Motor neuron (in vitro differentiated cells): ENCODE data around the gene OVCA2. TPM values are rescaled to one million over a fixed set of nuclear protein-coding genes. Genes with fewer than 3 reads are reported as not detected.
A peak's percentile ranks its signal among the peaks of the same experiment; 100 is the strongest.

Experiments
- ATAC-seq, 8 experiments: fragments of 200-7000 bp; cut with Tn5 transposase; replicated peaks in 6 of 8; 2 replicates each; pipeline ENCODE4 v1.8.0; 2021; ENCODE audit warnings: mild to moderate bottlenecking in 8 of 8, moderate library complexity in 8 of 8
- H3K27ac ChIP-seq, 2 donors: fragments of 250-450 bp; sonication (Bioruptor Pico); 2 replicates each; pipeline ENCODE4 v1.9.0; 2021; ENCODE audit warnings: antibody characterized with exemption in 2 of 2, mild to moderate bottlenecking in 2 of 2, moderate library complexity in 1 of 2
- H3K4me1 ChIP-seq, 2 donors: fragments of 250-450 bp; sonication (Bioruptor Pico); replicated peaks in 1 of 2; 2 replicates each; pipeline ENCODE4 v1.6.1; 2021; ENCODE audit warnings: antibody characterized with exemption in 2 of 2, mild to moderate bottlenecking in 2 of 2, moderate library complexity in 1 of 2
- H3K4me3 ChIP-seq, 5 donors: fragments of 250-450 bp; sonication (Bioruptor Pico); 2 replicates each; pipeline ENCODE4 v1.9.0; 2021; ENCODE audit warnings: antibody characterized with exemption in 5 of 5, mild to moderate bottlenecking in 5 of 5, moderate library complexity in 4 of 5
- WGBS, 10 experiments: fragments of 450-650 bp; shearing (Covaris generic); methylation state at CpG; one replicate each; pipeline ENCODE4 v1.0.0; 2022; 5-methylcytosine and 5-hydroxymethylcytosine counted together
- in situ Hi-C, 9 experiments: fragments of 400-800 bp; cut with MboI; loops; one replicate each; pipeline ENCODE4 v1.15.0; 2021; ENCODE audit warnings: low sequenced_read_pairs in 9 of 9, low pct_unique_long_range_greater_than_20kb in 2 of 9; ENCODE audit not compliant: unreplicated experiment in 9 of 9
- total RNA-seq, 8 experiments: library from RNA; unstranded; fragments of 300-600 nt; gene quantifications; 2 replicates each; pipeline versions ENCODE4 v1.2.3 to v1.2.4, GENCODE V29; 2022

Gene OVCA2
- total RNA-seq, 8 experiments from 2014 or later, result 10.1 to 28.5 (median 20.2) TPM

GRCh38 chr17:2018716-2019510 lies 22.9 kb upstream of the OVCA2 start:
- Histone ChIP-seq H3K27ac (no peak overlapping the region), H3K4me1 (peaks cover 49 to 58% of the 10 kb centered on the region in 2 donors), H3K4me3 (no peak overlapping the region)
- 20 to 100% (median 77%) methylated on average over 1 to 20 of the region's 24 CpGs; no CpG with 5 or more reads in 2 of the 10 experiments for WGBS, 10 experiments
- peak in 4 of 8 experiments; percentile 3 to 11 (median 7) for ATAC-seq
- in situ Hi-C loops, result no loop called here

GRCh38 chr17:2019723-2020122 lies 22.1 kb upstream of the OVCA2 start:
- 72 to 100% (median 89%) methylated on average over 2 to 7 of the region's 8 CpGs; no CpG with 5 or more reads in 4 of the 10 experiments for WGBS, 10 experiments
- in situ Hi-C loops, result loop anchor here in 5 of 9 experiments (10.0 kb wide), 2 partner anchors 105 to 115 kb away; no protein-coding TSS in a partner anchor
- H3K27ac ChIP-seq, result no peak overlapping the region
- no peak for ATAC-seq
- no peak overlapping the region for H3K4me3 ChIP-seq
- peaks cover 49 to 58% of the 10 kb centered on the region in 2 donors for H3K4me1 ChIP-seq

DNA sequence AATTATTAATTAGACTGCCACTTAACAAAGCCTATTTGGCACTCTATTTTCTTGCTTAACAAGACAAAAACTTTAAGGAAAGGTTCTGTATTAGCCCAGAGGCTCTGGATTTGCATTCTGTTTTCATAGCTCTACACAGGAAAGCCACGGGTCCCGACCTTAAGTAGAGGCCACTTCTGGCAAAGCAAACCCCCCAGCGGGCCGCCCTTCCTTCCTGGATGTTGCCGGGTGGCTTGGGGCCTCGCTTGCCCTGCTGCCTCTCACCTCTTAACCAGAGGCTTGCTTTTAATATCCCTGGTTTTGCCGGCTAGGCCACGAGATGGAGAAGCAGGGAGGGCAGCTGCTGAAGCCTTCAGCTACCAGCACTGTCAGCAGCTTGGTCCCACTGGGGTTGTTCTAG lies 21.1 kb upstream of the OVCA2 start:
- no peak for ATAC-seq
- 0 to 67% (median 33%) methylated on average over 2 to 4 of the region's 8 CpGs; no CpG with 5 or more reads in 6 of the 10 experiments for WGBS, 10 experiments
- H3K4me1 ChIP-seq, result peaks cover 49 to 59% of the 10 kb centered on the region in 2 donors

DNA sequence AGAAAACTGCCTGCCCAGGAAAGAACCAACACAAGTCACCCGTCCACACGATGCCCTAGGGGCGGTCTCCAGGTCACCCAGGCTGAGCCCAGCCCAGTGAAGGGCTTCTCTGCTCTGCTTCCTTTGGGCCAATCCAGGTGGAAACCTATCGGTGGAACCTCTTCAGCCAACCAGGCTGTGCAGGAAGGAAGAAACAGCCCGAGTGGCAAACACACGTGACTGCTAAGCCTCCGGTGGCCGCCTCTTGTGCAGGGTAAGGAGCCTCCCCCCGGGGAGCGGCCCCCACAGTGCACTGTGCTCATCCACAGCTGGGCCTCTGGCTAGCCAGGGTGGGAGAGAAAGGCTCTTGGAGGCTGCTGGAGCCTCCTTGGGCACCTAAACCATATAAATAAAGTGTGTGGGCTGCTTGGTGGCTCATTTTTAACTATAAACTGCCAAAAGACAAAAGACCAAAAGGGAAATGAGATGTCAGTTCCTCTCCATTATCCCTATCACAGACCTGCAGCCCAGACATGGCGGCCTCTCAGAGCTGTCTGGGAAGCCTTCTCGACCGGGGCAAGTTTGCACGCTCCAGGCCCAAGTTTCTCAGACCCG lies 19.1 kb upstream of the OVCA2 start:
- Histone ChIP-seq H3K4me1 (peaks cover 32 to 43% of the 10 kb centered on the region in 2 donors), H3K27ac (no peak overlapping the region), H3K4me3 (no peak overlapping the region)
- WGBS, 10 experiments, result 50 to 94% (median 84%) methylated on average over 2 to 7 of the region's 15 CpGs; no CpG with 5 or more reads in 4 of the 10 experiments
- no peak for ATAC-seq
- in situ Hi-C loops, result loop anchor here in 5 of 9 experiments (10.0 kb wide), 2 partner anchors 108 to 118 kb away; no protein-coding TSS in a partner anchor

More for the DNA sequence above, 21.1 kb upstream of the OVCA2 start:
- in situ Hi-C loops, result loop anchor here in 5 of 9 experiments (10.0 kb wide), 2 partner anchors 106 to 116 kb away; no protein-coding TSS in a partner anchor
- Histone ChIP-seq H3K4me3 (no peak overlapping the region), H3K27ac (no peak overlapping the region)

DNA sequence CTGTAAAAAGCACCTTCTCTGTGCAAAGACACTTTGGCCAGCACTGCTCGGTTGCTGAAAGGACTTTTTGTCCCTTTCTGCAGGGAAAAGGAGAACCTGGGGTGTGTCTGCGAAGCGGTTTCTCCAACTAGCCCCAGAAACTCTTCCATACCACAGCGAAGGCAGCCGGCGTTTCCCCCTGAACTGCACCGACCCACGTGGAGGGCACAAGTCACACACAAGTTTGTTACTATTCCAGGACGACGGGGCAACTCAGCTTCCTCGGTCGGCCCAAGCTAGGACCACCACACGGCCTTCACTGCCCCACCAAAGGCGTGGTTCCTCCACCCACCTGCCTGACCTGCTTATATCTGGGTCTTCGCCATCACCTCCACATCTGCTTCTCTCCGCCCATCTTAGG lies 18.6 kb upstream of the OVCA2 start:
- ATAC-seq, result peak in 5 of 8 experiments; percentile 1 to 10 (median 6)
- Histone ChIP-seq H3K4me3 (peak overlapping the region; percentile 4 to 68 (median 49)), H3K4me1 (peaks cover 27 to 39% of the 10 kb centered on the region in 2 donors), H3K27ac (no peak overlapping the region)
- 20 to 67% (median 51%) methylated on average over 1 to 7 of the region's 16 CpGs; no CpG with 5 or more reads in 3 of the 10 experiments for WGBS, 10 experiments
- in situ Hi-C loops, result loop anchor here in 5 of 9 experiments (10.0 kb wide), 2 partner anchors 108 to 118 kb away; no protein-coding TSS in a partner anchor

GRCh38 chr17:2023692-2024571 lies 17.9 kb upstream of the OVCA2 start:
- Histone ChIP-seq H3K4me1 (peaks cover 26 to 40% of the 10 kb centered on the region in 2 donors), H3K27ac (no peak overlapping the region), H3K4me3 (peak overlapping the region; percentile 39 to 68 (median 54))
- in situ Hi-C loops, result loop anchor here in 5 of 9 experiments (10.0 kb wide), 2 partner anchors 109 to 119 kb away; no protein-coding TSS in a partner anchor
- ATAC-seq, result peak; percentile 3 to 74 (median 66)
- 4 to 20% (median 20%) methylated on average over 1 to 5 of the region's 85 CpGs; no CpG with 5 or more reads in 7 of the 10 experiments for WGBS, 10 experiments

GRCh38 chr17:2024572-2025219 lies 17.1 kb upstream of the OVCA2 start:
- ATAC-seq, result peak; percentile 2 to 14 (median 8)
- 0 to 7% (median 1%) methylated on average over 1 to 18 of the region's 73 CpGs; no CpG with 5 or more reads in 6 of the 10 experiments for WGBS, 10 experiments
- Histone ChIP-seq H3K4me1 (peaks cover 27 to 35% of the 10 kb centered on the region in 2 donors), H3K27ac (peak overlapping the region in 1 of 2 donors; percentile 46), H3K4me3 (peak overlapping the region; percentile 39 to 68 (median 54))
- in situ Hi-C loops, result loop anchor here (5.0 to 25.0 kb wide), 5 partner anchors 110 to 312 kb away; partner anchors contain the start of genes TLCD2 (in 4 of the 9) and WDR81 (in 4 of the 9)

DNA sequence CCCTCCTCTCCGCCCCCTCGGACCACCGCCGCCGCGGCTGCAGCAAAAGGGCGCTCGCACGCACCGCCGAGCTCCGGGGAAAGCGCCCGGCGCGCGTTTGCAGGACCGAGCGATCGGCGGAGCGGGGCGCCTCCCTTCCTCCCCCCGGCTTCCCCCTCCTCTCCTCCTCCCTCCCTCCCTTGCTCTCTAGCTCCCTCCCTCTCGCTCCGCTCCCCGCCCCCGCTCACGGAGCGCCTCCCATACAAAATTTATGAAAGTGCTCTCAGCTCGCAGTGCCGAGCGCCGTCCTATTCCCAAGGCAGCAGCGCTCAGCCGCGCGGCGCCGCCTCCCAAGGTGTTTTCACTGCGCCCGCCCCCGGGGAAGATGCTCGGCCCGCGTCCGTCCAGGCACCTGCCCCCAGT lies 16.6 kb upstream of the OVCA2 start, which contains the start of gene RTN4RL1:
RTN4RL1 (minus strand) TSS at position 115 of the 402 bp plus-strand sequence. CDS start 469 bp downstream, outside the sequence.
- in situ Hi-C loops, result loop anchor here (5.0 to 25.0 kb wide), 5 partner anchors 110 to 313 kb away; partner anchors contain the start of genes TLCD2 (in 4 of the 9) and WDR81 (in 4 of the 9)
- peak; percentile 45 to 67 (median 56) for ATAC-seq
- H3K27ac ChIP-seq, result peak within 1 kb of the TSS; percentile 57 to 58

GRCh38 chr17:2025622-2026309 lies 16.1 kb upstream of the OVCA2 start:
- H3K4me3 ChIP-seq, result peak overlapping the region; percentile 39 to 68 (median 54)
- in situ Hi-C loops, result loop anchor here (5.0 to 25.0 kb wide), 5 partner anchors 111 to 313 kb away; partner anchors contain the start of genes TLCD2 (in 4 of the 9) and WDR81 (in 4 of the 9)
- WGBS, 10 experiments, result 11 to 33% (median 20%) methylated on average over 1 to 3 of the region's 55 CpGs; no CpG with 5 or more reads in 7 of the 10 experiments
- H3K27ac ChIP-seq, result peak overlapping the region; percentile 57 to 58
- ATAC-seq, result peak; percentile 15 to 39 (median 28)
- peaks cover 26 to 27% of the 10 kb centered on the region in 2 donors for H3K4me1 ChIP-seq

More for the DNA sequence above, 16.6 kb upstream of the OVCA2 start, which contains the start of gene RTN4RL1:
- Histone ChIP-seq H3K4me1 (peaks cover 28 to 32% of the 10 kb centered on the region in 2 donors), H3K4me3 (peak within 1 kb of the TSS; percentile 39 to 68 (median 54))
- WGBS, 10 experiments, result no CpG with 5 or more reads among the region's 47 CpGs

DNA sequence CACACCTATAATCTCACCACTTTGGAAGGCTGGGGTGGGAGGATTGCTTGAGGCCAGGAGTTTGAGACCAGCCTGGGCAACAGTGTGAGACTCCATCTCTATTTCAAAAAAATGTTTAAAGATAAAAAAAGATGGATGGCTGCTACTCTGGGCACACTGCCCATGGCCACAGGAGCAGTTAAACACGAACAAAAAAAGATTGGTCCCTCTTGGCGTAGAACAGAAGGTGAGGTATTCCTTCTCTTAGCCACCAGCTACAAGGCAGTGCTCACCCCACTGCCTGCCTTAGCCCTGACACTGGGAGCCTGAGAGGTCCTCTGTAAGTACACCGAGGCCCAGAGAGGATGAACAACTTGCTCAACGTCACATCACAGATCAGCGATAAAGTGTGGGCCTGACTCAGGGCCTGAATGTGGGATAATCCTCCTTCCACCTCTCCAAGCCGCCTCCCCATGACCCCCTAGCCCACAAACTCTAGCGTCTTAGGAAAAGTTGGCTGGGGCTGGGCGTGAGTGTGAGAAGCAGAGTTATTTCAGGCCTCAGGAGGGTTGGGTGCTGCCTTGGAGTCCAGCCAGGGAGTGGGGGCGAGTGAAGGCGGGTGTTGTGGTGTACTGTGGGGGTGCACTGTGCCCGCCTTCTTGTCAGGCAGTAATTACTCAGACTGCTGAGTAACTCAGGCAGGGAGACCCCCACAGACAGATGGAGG lies 14.1 kb upstream of the OVCA2 start:
- 40 to 92% (median 67%) methylated on average over 1 to 4 of the region's 11 CpGs; no CpG with 5 or more reads in 3 of the 10 experiments for WGBS, 10 experiments
- ATAC-seq, result no peak

More for the DNA sequence above, 14.1 kb upstream of the OVCA2 start:
- Histone ChIP-seq H3K4me1 (peaks cover 21 to 29% of the 10 kb centered on the region in 2 donors), H3K4me3 (no peak overlapping the region), H3K27ac (no peak overlapping the region)
- in situ Hi-C loops, result loop anchor here (5.0 to 25.0 kb wide), 5 partner anchors 113 to 315 kb away; partner anchors contain the start of genes TLCD2 (in 4 of the 9) and WDR81 (in 4 of the 9)
